T-helper 17 cell (primary cell): Measurements from ENCODE around the gene CRBN. TPM values are rescaled to one million over a fixed set of nuclear protein-coding genes. Genes with fewer than 3 reads are reported as not detected.

Experiments
- total RNA-seq, 4 donors: library from RNA in 2 of 4; stranded (reverse) in 2 of 4; gene quantifications; one replicate each; pipeline ENCODE4 v1.2.3 and lab custom pipeline; 2022 to 2026

CRBN gene
- total RNA-seq, 2 donors from 2014 or later = 129 to 139 TPM

Other genes with a start within 250 kb of the CRBN start
- gene IL5RA, start 69.3 kb downstream of the CRBN start, total RNA-seq = 10 to 100 TPM in 1 of 2 donors, 1 to 10 TPM in 1; 3.7 to 10.4 TPM
- gene TRNT1, start 52.8 kb downstream of the CRBN start, total RNA-seq = 10 to 100 TPM; 27.3 to 45.6 TPM